ENCODE results near the gene TRA2A. TPM values are rescaled to one million over a fixed set of nuclear protein-coding genes. Genes with fewer than 3 reads are reported as not detected.

Gene TRA2A
- total and polyA plus RNA-seq, 10 of the 15 experiments (the other 5 are each of a cell fraction or from before 2014, with no cell fraction given): 25.0 to 224 (median 91.3) TPM

DNA sequence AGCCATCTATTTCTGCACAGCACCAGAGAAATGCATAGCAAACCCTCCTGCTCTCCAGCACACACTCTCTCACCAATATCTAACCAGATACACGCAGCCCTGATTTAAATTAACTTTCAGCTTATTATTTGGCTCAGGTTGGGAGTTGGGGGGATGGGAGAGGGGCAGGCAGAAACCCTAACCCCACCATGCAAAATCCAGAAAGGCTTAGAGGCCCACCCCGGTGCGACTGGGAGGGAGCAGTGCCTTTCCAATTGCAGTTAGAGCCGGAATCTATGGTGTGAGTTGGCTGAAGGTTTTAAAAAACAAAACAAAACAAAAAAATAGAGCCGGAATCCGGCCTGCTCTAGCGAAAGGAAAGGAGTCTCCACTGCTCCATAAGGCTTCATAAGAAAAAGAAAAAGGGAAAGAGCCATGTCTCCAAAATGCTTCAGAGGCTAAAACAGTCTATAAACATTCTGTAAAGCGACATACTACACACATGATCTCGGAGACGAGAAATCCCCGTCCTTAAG is 64.4 kb downstream of the TRA2A start:
- H3K4me2 ChIP-seq (ENCODE audit: control insufficient read depth, insufficient read depth): peak overlapping the region; percentile 60
- peaks cover 91% of the 10 kb centered on the region for H3K79me2 ChIP-seq (ENCODE audit: control insufficient read depth, insufficient read depth, low read length)
- 33% methylated on average over 11 of the region's 11 CpGs for WGBS (ENCODE audit: insufficient coverage, insufficient replicate concordance, low lambda C conversion rate, missing lambda C conversion rate)
- intact Hi-C loops (cut with micrococcal nuclease; ENCODE audit: unreplicated experiment): no loop called here
- FAIRE-seq (no peak), DNase-seq (ENCODE audit: low read depth, low spot score) (no peak), ATAC-seq (no peak)
- H3K4me1 ChIP-seq (ENCODE audit: control insufficient read depth, insufficient read depth, low read length): peaks cover 10% of the 10 kb centered on the region
- H3K9me3 ChIP-seq (replicated peaks; ENCODE audit: control insufficient read depth, insufficient read depth, low read length): no peaks in the 10 kb centered on the region
- RAD21 ChIA-PET (ENCODE audit: unreplicated experiment): interaction anchor here (0.6 to 1.4 kb wide), 9 partner anchors 18 to 129 kb away, joined by 3 to 5 read pairs (median 3); no protein-coding TSS in a partner anchor
- peak overlapping the region; percentile 94 for H3K27ac ChIP-seq (ENCODE audit: control insufficient read depth, insufficient read depth)
- BruUV-seq (replicated peaks): no TSS peak
- CTCF ChIA-PET: interaction anchor here (0.9 to 2.6 kb wide), 11 partner anchors 9 to 193 kb away, joined by 3 to 25 read pairs (median 4); no protein-coding TSS in a partner anchor
- POLR2A ChIA-PET: interaction anchor here (0.6 to 2.6 kb wide), 8 partner anchors 12 to 195 kb away, joined by 3 to 14 read pairs (median 3); partner anchors contain the start of gene TRA2A
- H3K4me3 ChIP-seq: peak overlapping the region; percentile 96
- no peak overlapping the region; the same call in 1 of the 2 replicates for H2AFZ ChIP-seq (ENCODE audit: control insufficient read depth, low read depth, low read length)
- no peaks in the 10 kb centered on the region for H4K20me1 ChIP-seq (ENCODE audit: control insufficient read depth, insufficient read depth)
- no peaks in the 10 kb centered on the region for H3K27me3 ChIP-seq (replicated peaks in 1 of 2; ENCODE audit: control insufficient read depth in 2 of 2, insufficient read depth in 2 of 2, low read length in 1 of 2)
- peak overlapping the region; percentile 96 for H3K9ac ChIP-seq (ENCODE audit: control insufficient read depth, insufficient read depth, low read length)
- SMC1A ChIA-PET (ENCODE audit: uncharacterized antibody, unreplicated experiment): interaction anchor here (0.8 to 2.3 kb wide), 12 partner anchors 9 to 196 kb away, joined by 3 to 12 read pairs (median 4); partner anchors contain the start of gene CCDC126
- H3K36me3 ChIP-seq (ENCODE audit: control insufficient read depth in 2 of 2, insufficient read depth in 2 of 2, low read length in 1 of 2): no peaks in the 10 kb centered on the region
- in situ Hi-C loops (cut with MboI): no loop called here
- TF ChIP-seq NKRF (conservative IDR thresholded peaks at IDR 0.05) (0 out of 2 replicates have a peak, but pooled peaks have one; percentile 22), FOXM1 (IDR thresholded peaks at IDR 0.05; ENCODE audit: low read depth, low read length) (0 out of 2 replicates have a peak, but pooled peaks have one; percentile 27)
- TF ChIP-seq, protein P1, sequence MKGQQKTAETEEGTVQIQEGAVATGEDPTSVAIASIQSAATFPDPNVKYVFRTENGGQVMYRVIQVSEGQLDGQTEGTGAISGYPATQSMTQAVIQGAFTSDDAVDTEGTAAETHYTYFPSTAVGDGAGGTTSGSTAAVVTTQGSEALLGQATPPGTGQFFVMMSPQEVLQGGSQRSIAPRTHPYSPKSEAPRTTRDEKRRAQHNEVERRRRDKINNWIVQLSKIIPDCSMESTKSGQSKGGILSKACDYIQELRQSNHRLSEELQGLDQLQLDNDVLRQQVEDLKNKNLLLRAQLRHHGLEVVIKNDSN (IDR thresholded peaks at IDR 0.05; ENCODE audit: borderline replicate concordance, extremely low read length, insufficient read depth, low read depth, low read length): no peak

Data from GM12878 (cell line).